Pons (tissue), 1 donor: ENCODE measurements around the gene RGS6.
A peak's percentile ranks its signal among the peaks of the same experiment; 100 is the strongest.

Source experiments
- DNase-seq: peaks from one replicate; pipeline ENCODE4 v3.0.0-alpha.2; 2016; ENCODE audit warnings: low spot score

RGS6 gene

GRCh38 chr14:72589652-72590051, 657.4 kb downstream of the RGS6 start:
- no peak for DNase-seq

GRCh38 chr14:72590577-72590976, 658.3 kb downstream of the RGS6 start:
- no peak for DNase-seq

DNA sequence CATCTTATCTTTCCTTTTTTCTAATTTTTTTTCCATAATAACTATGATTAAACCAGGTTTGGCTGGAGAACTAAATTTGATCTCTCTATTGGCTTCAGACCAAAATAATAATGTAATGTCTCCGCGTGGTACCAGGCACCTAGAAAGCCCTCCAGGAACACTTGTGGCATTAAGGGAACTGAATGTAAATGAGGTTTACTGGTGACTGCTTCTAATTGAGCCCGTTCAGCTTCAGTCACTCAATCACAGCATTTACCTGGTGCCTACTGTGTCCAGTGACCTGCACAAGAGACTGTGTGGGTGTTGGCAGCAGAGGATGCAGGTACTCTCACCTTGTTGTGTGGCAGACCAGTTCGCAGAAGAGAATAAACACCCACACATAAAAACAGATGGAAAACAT, 659.2 kb downstream of the RGS6 start:
- no peak for DNase-seq

- DNase-seq = no peak
These were observed 662.1 kb downstream of the RGS6 start for GRCh38 chr14:72594099-72594901.

GRCh38 chr14:72595152-72595862, 663.1 kb downstream of the RGS6 start:
- no peak for DNase-seq

DNA sequence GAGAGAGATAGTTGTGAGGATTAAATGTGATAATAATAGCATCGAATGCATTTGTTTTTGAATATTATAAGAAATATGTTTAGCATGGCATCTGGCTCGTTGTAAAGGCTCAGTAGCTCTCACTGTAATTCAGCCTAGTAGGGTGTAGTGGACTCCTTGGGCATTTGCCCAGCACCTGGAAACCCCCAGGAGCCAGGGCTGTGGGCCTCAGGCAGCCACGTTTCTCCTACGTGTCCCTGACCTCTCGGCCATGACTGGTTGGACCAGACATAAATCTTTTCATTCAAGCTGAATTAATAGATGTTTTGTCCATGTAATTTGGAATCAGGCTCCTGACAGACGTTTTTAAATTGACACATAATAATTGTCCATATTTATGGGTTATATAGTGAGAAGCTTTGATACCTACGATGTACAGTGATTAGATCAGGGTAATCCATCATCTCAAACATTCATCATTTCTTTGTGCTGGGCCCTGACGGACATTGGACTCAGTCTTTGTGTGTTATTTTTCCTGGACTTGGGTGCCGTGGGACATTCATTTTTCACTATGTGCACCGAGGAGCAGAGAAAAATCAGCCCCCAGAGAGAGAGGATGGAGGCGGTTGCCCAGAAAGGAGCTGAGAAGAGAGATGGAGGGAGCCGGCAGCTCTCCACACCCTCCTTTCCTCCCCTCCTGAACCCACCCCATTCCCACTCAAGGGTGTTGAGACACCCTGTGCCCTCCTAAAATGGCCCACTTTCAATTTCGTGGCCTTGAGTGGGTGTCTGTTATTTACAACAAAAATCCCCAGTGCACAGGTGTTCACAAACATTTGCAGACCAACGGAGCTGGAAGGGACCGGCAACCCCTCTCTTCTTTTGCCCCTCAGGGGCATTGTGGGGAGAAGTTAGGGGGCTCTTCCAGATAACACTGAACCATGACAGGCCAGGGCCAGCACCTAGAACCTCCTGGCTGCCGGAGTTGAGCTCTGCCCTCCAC, 665.3 kb downstream of the RGS6 start:
- no peak for DNase-seq

GRCh38 chr14:72598306-72598705, 666.1 kb downstream of the RGS6 start:
- no peak for DNase-seq

DNA sequence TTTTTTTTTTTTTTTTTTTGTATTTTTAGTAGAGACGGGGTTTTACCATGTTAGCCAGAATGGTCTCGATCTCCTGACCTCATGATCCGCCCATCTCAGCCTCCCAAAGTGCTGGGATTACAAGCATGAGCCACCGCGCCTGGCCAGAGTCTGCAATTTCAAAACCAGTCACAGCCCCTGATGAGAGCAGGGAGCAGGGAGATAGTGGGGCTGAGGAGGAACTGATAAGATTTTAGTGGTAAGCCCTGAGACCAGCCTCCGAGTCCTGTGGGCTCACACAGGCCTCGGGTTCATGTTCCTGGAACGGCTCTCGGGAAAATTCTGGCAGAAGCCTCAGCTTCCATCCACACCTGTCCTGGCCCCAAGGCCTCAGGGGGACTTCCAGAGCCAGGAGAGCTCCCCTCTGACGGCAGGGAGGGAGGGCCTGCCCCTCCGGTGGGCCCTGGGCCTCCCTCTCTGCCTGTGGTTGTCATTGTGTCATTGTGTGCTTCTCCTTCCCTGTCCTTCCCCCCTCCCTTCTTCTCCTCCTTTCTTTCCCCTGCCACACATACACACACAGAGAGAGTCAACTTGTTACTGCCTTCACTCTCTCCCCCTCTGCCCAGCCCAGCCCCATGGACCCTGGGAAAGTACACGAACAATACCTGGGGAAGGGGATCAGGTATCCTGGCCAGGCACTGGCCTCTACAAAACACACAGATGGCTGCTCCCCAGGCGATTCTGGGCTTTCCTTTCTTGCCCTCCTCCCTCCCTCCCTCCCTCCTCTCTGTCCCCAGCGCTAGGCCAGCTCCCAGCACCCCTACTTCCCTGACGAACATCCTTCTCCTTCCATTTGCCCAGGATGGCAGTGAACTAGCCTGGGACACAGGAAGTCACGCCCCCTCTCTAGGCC, 667.6 kb downstream of the RGS6 start:
- no peak for DNase-seq

DNA sequence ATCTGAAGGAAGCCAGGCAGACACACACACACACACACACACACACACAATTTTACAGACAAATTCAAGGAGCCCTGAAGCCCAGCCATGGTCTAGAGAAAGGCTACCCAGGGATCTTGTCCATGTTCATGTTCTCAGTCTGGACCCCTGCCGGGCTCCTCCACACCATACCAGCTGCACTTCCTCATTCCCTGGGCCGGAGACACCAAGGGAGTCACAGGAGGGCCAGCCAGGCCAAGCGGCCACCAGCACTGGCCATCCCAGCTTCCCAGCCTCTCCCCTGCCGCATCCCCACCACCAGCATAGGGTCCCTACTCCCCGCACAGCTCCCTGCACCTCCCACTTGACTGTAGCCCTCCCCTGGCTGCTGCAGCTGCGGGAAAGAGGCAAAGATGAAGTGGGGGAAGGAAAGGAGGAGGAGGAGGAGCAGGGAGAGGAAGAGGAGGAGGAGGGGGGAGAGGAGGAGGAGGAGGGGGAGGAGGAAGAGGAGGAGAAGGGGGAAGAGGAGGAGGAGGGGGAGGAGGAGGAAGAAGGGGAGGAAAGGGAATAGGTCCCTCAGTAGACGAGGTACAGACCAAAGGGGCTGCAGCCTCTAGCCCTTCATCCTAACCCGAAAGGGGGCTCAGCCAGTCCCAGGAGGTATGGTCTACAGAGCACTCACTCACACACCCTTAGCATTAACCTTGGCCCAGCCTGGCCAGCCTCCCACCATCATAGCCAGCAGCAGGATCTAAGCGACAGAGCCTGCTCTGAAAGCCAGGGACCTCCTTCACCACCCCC, 668.5 kb downstream of the RGS6 start:
- no peak for DNase-seq

DNA sequence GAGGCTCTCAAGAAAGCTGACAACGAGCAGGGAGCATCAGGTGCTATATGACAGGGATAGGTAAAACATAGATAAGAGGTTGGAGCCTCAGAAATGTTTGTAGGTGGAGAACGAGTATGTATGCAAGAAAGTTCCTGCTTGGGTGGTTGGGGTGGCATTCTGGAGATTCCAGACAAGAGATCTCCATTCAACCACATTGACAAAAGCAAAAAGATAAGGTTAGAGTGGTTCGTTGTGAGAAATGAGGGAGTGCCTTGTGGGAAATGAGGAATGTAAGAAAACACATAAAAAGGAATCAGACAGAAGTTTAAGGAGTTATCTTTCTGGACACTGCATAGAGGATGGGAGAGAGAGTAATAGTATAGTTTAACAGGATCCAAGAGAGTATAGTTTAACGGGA, 671.4 kb downstream of the RGS6 start:
- no peak for DNase-seq

DNA sequence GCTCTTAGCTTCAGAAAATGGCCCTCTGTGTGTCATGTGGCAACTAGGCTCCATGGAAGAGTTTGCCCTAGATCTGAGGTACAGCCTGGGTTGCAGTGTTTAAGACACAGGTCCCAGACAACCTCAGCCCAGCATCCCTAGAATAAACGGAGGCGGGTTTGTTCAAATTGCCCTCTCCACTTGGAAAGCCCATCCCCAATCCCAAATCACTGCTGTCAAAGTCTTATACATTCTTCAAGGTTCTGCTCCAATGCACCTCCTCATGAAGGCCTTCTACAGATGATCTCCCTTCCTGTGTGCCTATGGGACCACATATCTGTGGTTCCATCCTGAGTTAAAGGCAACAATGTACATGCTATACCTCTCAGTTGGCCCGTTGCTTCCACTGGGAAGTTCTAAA, 671.9 kb downstream of the RGS6 start:
- no peak for DNase-seq

GRCh38 chr14:72605096-72605920, 673.1 kb downstream of the RGS6 start:
- no peak for DNase-seq

DNA sequence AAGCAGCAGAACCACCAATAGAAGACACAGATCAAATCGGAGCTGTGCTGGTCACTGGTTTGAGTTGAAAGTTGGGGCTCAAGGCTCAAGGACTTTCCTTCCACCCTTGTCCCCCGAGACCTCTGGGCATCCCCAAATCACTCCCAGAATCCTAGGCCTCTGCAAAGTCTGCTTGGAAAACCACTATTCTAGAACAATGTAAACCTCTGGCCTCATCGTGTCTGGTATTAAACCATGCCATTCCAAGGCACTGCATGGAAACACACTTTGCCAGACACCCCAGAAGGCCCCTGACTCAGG, 673.6 kb downstream of the RGS6 start:
- DNase-seq = no peak

GRCh38 chr14:72606879-72607278, 674.6 kb downstream of the RGS6 start:
- DNase-seq = no peak

DNA sequence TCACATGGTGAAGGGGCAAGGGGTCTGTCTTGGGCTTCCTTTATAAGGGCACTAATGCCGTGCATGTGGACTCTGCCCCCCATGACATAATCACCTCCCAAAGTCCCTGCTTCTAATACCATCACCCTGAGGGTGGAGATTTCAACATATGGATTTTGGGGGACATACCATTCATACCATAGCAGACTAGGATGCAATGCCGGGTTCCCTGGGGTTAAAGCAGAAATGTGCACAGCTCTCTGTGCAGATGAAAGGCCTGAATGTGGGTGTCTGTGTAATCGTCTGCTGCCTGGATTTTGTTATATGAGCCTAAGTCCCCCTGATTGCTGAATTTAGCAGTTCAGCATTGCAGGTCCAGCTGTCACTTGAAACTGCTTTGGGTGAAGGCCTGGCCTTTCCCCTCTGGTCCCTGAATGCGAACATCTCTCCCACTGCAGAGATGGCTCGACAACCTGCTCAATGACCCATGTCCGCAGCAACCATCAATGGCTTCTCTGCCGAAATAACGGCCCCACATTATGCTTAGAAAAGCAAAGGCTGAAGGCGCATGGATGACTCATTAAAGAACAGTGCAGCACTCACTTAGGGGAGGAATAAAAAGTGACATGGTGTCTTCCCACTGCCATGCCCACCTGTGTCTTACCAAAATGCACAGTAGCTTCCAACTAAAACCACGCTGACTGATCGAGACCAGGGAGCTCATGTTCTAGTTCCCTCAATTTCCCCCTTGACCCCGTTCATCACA, 675.3 kb downstream of the RGS6 start:
- DNase-seq = no peak

DNA sequence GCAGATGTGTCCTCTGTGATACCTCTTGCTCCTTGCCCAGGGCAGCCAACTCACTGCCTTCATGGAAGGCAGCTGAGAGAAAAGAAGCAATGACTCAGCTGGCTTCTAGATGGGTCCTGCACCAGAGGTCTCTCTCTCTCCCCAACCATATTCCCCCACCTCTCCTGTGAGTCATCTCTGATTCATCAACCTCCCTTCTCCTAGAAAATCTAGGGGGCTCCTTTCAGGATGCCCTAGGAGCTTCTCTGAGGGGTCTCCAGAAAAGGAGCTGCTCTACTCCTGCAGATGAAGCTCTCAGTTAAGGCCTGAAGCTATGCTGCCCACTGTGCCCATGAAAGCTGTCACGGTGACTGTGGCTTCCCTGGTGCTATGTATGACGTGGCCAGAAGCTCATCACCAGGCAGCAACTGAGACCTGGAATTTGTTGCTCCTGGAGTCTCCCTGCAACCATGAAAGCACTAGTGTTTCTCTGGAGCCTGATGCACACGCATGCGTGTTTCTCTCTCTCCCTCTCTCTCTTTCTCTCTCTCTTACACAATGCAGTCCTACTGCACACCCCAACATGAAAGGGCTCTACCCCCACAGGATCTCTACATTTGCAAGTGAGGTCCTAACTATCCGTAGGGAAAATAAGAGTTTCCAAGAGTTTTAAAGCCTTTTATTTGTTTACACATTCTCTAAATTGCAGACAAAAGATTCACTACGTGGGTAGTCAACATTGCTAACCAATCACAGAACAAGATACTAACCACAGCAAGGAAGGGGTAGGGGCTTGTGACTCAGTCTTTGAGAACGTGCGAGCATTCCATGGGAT, 676.4 kb downstream of the RGS6 start:
- DNase-seq = peak; percentile 7

- no peak for DNase-seq
These were observed 677.1 kb downstream of the RGS6 start for GRCh38 chr14:72609205-72609916.
